Upper lobe of left lung (tissue), 4 donors: ENCODE data around the gene ZNF608.

Source experiments
- EP300 ChIP-seq, 4 donors: sonication (generic); formaldehyde crosslinking; IDR thresholded peaks; one replicate each; pipeline ENCODE4 v1.5.1; 2017; ENCODE audit warnings: antibody characterized with exemption in 4 of 4, control low read depth in 2 of 4
- POLR2A ChIP-seq, 4 donors: fragments of 450-650 bp; IDR thresholded peaks; one replicate each; pipeline ENCODE4 v1.5.1; 2016 to 2017; ENCODE audit warnings: antibody characterized with exemption in 4 of 4, mild to moderate bottlenecking in 2 of 4
- POLR2AphosphoS5 ChIP-seq, 2 donors: sonication (generic); formaldehyde crosslinking; IDR thresholded peaks; one replicate each; pipeline ENCODE4 v1.5.1; 2017; ENCODE audit warnings: antibody characterized with exemption in 2 of 2
- TF ChIP-seq, protein P1 (sequence below), 6 experiments: fragments of 450-650 bp in 4 of 6; fragments of 200-600 bp in 2 of 6; sonication (generic) in 2 of 6; IDR thresholded peaks; one replicate each; pipeline ENCODE4 v1.5.1; 2016 to 2019; ENCODE audit warnings: antibody characterized with exemption in 6 of 6

DNA sequence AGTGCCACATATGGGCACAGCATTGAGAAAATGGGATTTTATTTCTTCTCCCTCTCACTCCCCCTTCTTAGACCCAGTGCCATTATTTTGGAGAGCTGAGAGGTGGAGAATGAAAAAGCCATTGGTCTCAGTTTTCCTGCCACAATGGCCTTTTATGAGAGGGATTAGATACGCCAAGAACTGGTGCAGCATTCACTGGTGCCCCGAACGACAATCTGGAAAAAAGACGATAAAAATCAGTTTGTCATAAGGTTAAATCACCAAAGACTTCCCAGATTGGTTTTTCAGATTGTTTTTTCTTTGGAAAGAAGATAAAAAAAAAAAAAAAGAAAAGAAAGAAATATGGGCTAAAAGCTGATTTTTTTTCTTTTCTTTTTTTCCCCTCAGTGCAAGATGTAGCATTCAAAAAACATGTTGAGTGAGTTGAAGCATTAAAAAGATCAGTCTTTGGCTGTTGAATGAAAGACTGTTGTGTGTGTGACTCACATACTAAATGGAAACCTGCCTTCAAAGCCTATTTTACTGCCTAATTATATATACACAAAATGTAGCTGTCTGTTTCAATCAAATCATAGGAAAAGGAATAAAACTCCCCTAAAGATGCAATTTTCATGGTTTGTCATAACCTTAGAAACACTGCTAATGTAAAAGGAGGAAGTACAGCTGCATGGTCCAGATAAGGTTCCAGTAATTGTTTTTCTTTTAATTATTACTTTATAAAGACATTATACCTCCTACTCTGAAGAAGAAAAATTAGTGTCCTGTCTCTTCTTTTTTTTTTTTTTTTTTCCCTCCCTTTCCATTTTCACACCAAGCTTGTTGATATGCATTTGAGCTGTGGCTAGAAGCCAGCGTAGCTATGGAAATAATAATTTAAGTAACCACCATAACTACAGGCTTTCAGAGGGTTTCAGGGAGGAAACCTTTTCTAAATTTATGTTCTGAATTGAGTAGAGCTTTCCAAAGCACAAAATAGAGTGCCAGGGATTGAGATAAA, 27.2 kb upstream of the ZNF608 start:
- TF ChIP-seq, protein P1, sequence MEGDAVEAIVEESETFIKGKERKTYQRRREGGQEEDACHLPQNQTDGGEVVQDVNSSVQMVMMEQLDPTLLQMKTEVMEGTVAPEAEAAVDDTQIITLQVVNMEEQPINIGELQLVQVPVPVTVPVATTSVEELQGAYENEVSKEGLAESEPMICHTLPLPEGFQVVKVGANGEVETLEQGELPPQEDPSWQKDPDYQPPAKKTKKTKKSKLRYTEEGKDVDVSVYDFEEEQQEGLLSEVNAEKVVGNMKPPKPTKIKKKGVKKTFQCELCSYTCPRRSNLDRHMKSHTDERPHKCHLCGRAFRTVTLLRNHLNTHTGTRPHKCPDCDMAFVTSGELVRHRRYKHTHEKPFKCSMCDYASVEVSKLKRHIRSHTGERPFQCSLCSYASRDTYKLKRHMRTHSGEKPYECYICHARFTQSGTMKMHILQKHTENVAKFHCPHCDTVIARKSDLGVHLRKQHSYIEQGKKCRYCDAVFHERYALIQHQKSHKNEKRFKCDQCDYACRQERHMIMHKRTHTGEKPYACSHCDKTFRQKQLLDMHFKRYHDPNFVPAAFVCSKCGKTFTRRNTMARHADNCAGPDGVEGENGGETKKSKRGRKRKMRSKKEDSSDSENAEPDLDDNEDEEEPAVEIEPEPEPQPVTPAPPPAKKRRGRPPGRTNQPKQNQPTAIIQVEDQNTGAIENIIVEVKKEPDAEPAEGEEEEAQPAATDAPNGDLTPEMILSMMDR (IDR thresholded peaks at IDR 0.05): no peak
- no peak for TF ChIP-seq EP300 (IDR thresholded peaks at IDR 0.05)
- no peak for TF ChIP-seq POLR2A (IDR thresholded peaks at IDR 0.05)
- no peak for TF ChIP-seq POLR2AphosphoS5 (IDR thresholded peaks at IDR 0.05)
